22Rv1 (cell line): ENCODE results near the gene WWOX.

ENCODE experiments used
- CTCF ChIP-seq: fragments of 450-650 bp; IDR thresholded peaks from 2 replicates; pipeline ENCODE4 v1.5.1; 2017; ENCODE audit warnings: mild to moderate bottlenecking
- ZFX ChIP-seq: fragments of 450-650 bp; IDR thresholded peaks from 2 replicates; pipeline ENCODE4 v1.6.1; 2017; ENCODE audit warnings: antibody characterized with exemption, borderline replicate concordance

GRCh38 chr16:78805556-78805955 lies 706.1 kb downstream of the WWOX start:
- TF ChIP-seq CTCF (no peak), ZFX (no peak)
